GM19463 (cell line): Measurements from ENCODE around the gene NEU3.
"Not testable (repeated sequence)": the region's sequence is repeated elsewhere in the genome, so short reads cannot be mapped to it uniquely, and the experiment has no call there.

Experiments used
- ATAC-seq: cut with Tn5 transposase; IDR thresholded peaks from one replicate; pipeline ENCODE4 v1.9.1; 2021; ENCODE audit warnings: mild to moderate bottlenecking, moderate library complexity; ENCODE audit not compliant: unreplicated experiment

The NEU3 gene

GRCh38 chr11:75028724-75029123 is 40.0 kb downstream of the NEU3 start:
- ATAC-seq: no peak

DNA sequence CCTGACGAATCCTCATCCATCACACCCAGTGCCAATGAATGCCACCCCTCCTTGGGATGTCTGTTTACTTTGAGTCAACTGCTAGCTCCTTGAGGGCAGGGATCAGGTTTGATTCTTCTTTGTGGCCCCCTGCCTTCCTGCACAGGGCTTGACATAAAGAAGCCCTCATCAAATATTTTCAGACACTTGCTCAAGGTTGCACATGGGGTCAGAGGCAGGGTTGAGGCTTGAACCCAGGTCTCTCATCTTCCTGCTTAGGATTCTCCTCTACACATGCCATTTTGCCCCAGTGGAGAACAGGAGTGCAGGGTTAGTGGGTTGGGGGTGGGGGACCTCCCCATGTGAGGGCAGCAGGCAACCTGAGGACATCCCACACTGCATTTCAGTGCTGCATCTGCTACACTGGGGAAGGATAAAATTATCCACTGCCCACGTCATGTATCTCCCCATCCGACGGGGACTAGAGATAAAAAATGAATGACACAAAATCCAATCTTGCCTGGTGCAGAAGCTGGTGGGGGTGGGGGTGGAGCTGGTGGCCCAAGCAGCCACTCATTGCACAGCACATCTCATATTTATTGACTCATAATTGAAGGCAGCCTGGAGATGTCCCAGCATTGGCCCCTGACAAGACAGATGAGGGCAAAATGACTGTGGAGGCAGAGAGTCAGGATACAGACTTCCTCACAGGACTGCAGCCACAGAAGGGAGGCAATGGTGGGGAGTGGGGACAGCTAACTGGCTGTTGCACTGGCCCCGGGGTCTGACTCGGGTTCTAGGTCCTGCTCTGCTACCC is 41.3 kb downstream of the NEU3 start:
- no peak for ATAC-seq

DNA sequence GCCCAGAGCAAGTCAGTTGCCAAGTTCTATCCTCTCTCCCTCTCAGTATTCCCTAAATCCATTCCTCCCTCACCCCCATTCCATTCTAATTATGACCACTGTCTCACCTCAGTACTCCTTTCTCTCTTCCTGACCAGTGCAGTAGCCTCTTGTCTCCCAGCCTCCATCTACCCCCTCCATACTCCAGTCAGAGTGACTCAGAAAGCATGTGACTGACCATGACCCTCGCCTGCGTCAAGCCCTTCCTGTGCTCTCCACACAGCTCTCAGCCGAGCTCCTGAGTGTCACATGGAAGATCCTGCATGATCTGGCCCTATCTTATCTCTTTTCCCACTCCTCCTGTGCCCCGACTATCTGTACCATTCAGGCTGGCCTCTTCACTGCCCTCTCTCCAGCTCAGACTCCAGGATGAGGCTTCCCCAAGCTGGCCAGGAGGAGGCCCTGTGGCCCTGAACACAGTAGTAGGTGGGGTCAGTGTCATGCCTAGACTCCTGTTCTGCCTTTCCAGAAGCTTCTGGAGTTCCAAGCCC is 42.6 kb downstream of the NEU3 start:
- ATAC-seq: no peak

GRCh38 chr11:75031771-75032549 is 43.2 kb downstream of the NEU3 start:
- ATAC-seq: peak; percentile 42

DNA sequence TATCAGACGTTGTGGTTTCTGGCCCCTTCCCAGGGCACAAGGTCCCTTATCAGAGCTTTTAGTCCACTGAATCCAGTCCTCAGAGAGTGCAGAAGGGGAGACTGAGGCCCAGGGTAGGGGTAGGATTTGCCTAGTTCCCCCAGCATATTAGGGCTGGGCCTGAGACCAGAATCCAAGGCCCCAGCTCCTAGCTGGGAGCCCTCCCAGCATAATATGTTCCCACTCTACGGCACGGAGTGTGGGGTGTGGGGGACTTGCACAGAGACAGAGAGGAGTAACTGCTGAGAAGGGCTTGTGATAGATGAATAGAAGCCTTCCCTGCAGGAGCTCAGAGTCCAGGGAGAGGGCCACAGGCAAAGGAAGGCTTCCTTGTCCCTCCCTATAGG is 43.8 kb downstream of the NEU3 start:
- no peak for ATAC-seq

DNA sequence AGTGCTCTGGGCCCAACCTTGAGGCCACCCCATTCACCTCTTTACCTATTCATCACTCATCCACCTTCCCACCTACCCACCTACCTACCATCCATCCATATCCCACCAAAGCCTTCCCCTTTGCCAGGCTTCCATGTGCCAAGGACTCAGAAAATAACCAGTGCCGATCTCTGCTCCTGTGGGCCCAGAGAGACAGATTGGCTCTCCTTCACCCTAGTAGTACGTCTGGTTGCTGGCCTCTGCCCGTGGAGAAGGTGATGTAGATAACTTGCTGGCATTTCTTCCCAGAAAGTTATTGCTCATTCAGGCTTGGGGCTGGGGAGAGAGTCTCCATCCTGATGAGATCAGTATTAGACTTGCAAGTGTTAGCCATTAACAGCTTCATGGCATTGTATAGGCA is 45.2 kb downstream of the NEU3 start:
- ATAC-seq: no peak

GRCh38 chr11:75035256-75035655 is 46.5 kb downstream of the NEU3 start:
- ATAC-seq: no peak

GRCh38 chr11:75035911-75036565 is 47.3 kb downstream of the NEU3 start:
- no peak for ATAC-seq

DNA sequence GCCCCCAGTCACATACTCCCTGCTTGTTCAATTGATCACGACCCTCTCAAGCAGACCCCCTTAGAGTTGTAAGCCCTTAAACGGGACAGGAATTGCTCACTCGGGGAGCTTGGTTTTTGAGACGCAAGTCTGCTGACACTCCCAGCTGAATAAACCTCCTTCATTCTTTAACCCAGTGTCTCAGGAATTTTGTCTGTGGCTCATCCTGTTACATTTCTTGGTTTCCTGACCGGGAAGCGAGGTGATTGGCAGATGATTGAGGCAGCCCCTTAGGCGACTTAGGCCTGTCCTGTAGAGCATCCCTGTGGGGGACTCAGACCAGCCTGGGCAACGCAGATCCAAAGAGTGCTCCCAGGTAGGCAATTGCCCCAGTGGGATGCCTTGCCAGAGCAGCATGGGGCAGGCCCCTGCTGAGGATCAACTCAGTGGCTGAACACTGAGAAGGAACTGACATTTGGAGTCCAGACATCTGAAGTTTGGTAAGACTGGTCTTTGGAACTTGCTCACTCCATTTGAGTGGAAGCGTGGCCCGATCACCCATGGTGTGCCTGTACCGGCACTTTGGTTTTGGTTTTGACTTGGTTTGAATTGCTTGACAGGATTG is 51.5 kb downstream of the NEU3 start:
- no peak for ATAC-seq

DNA sequence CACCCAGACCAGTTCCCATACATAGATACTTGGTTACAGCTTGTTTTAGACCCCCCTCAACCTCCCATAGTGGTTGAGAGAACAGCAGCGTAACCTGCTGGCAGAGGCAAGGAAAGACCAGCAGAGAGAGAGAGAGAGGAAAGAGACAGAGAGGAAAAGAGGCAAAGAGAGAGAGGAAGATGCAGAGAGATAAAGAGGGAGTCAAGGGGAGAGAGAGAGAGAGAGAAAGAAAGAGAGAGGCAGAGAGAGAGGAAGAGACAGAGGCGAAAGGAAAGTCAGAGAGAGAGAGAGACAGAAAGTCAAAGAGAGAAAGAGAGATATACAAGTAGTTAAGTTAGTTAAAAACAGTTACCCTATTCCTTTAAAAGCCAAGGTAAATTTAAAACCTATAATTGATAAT is 52.5 kb downstream of the NEU3 start:
- ATAC-seq: no peak

GRCh38 chr11:75041821-75042220 is 53.1 kb downstream of the NEU3 start:
- not testable (repeated sequence) for ATAC-seq

DNA sequence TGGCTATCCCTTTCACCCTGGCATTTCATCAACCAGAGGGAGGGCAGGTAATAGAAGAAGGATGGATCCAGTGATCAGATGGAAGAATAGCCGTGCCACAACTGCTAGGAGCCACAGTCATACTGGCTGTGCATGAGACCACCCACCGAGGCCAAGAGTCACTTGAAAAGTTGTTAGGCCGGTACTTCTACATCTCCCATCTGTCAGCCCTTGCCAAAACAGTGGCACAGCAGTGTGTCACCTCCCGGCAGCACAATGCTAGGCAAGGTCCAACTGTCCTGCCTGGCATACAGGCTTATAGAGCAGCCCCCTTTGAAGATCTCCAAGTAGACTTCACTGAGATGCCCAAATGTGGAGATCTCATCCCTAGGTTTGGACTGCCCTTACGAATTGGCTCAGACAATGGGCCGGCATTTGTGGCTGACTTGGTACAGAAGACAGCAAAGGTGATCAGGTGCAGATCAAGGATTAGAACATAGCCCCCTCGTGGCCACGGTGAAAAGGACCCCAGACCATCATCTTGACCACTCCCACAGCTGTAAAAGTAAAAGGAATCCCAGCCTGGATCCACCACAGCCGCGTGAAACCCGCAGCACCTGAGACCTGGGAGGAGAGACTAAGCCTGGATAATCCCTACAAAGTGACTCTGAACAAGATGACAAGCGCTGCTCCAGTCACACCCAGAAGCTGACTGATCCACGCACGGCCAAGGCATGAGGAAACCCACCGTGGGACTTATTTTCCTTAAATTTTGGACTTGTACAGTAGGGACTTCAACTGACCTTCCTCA is 55.8 kb downstream of the NEU3 start:
- not testable (repeated sequence) for ATAC-seq

DNA sequence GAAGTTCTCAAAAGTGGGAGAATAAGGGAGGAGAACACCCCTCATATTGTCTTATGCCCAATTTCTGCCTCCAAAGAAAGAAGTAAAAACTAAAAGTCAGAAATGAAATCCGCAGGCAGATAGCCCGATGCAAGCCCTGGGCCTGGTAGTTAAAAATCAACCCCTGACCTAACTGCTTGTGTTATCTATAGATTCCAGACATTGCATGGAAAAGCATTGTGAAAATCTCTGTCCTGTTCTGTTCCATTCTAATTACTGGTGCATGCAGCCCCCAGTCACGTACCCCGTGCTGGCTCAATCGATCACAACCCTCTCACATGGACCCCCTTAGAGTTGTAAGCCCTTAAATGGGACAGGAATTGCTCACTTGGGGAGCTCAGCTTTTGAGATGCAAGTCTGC is 57.9 kb downstream of the NEU3 start:
- not testable (repeated sequence) for ATAC-seq

DNA sequence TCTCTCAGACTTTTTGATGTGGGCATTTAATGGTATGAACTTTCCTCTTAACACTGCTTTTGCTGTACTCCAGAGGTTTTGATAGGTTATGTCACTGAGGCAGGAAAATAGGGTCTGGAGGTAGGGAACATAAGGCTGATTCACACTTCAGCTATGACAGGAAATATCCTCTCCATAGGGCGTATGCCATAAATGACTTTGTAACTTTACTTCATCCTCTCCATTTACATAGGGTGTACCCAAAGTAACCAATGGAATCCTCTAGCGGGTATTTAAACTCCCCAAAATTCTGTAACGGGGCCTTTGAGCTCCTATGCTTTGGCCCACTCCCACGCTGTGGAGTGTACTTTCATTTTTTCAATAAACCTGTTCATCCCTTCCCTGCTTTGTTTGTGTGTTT is 58.5 kb downstream of the NEU3 start:
- ATAC-seq: no peak

GRCh38 chr11:75049501-75050266 is 61.0 kb downstream of the NEU3 start:
- not testable (repeated sequence) for ATAC-seq

DNA sequence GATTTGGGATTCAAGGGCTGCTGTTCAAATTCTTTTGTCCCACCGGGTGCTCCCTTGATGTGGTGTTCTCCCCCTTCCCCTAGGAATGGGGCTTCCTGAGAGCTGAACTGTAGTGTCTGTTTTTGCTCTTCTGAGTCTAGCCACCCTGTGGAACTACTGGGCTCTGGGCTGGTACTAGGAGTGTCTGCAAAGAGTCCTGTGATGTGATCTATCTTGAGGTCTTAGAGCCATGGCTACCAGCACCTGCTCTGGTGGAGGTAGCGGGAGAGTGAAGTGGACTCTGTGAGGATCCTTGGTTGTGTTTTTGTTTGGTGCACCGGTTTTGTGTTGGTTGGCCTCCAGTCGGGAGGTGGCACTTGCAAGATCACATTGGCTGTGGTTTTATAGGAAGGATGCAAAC is 61.8 kb downstream of the NEU3 start:
- no peak for ATAC-seq

GRCh38 chr11:75051043-75051442 is 62.3 kb downstream of the NEU3 start:
- no peak for ATAC-seq

GRCh38 chr11:75052457-75052856 is 63.7 kb downstream of the NEU3 start:
- ATAC-seq: no peak

DNA sequence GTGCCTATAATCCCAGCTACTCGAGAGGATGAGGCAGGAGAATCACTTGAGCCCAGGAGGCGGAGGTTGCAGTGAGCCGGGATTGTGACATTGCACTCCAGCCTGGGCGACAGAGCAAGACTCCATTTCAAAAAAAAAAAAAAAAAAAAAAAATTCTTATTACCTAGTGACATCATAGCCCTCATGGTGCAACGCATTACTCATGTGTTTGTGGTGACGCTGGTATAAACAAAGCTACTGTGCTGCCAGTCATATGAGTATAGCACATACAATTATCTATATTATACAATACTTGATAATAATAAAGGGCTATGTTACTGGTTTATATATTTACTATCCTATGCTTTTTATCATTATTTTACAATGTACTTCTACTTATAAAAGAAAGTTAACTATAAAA is 66.8 kb downstream of the NEU3 start:
- no peak for ATAC-seq

DNA sequence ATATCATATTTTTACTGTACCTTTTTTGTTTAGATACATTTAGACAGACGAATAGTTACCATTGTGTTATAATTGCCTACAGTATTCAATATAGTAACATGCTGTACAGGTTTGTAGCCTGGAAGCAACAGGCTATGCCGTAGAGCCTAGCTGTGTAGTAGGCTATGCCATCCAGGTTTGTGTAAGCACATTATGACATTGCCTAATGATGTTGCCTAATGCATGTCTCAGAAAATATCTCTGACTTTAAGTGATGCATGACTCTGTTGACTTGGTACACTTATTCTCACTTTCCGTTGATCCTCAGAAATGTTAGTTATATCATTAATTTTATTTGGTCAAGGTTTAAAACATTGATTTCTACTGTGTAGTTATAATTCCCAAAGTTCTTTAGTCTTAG is 68.1 kb downstream of the NEU3 start:
- no peak for ATAC-seq
